ENCODE results near the gene PSMD12.

PSMD12 gene

DNA sequence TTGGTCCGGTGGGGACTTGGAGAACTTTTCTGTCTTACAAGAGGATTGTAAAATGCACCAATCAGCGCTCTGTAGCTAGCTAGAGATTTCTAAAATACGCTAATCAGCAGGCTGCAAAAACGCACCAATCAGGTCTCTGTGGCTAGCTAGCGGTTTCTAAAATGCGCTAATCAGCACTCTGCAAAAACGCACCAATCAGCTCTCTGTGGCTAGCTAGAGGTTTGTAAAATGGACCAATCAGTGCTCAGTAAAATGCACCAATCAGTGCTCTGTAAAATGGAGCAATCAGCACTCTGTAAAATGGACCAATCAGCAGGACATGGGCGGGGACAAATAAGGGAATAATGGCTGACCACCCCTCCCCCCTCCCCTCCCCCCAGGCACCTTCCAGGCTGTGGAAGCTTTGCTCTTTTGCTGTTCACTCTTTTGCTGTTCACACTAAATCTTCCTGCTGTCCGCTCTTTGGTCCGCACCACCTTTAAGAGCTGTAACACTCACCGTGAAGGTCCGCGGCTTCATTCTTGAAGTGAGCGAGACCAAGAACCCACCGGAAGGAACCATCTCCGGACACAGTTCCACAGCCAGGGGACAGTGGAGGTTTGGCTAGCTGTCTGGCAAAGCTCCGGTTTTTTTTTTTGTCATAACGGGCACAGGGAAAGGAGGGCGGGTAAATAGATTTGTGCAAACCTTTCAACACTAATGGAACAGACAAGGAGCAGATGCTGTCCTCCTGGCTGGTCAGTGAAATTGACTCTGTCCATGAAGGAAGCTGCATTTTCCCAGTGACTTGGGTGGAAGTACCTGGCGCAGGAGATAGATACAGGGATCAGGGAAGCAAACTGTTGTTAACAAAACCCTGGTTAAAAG is 19.0 kb upstream of the PSMD12 start:
- no peak for DNase-seq

DNA sequence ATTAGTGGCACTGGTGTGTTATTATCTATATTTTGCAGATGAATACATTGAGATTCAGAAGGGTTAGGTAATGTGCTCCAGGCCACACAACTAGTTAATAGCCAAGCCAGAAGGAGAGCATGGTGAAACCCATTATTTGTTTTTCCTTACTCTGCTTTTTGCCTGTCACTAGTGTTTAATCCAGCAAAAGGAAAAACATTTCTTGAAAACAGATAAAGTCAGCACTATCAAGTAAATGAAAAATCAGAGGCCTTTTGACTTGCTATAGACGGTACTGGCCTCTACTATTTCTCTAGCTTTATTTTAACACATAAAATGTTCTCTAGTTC is 15.5 kb upstream of the PSMD12 start:
- DNase-seq = no peak

DNA sequence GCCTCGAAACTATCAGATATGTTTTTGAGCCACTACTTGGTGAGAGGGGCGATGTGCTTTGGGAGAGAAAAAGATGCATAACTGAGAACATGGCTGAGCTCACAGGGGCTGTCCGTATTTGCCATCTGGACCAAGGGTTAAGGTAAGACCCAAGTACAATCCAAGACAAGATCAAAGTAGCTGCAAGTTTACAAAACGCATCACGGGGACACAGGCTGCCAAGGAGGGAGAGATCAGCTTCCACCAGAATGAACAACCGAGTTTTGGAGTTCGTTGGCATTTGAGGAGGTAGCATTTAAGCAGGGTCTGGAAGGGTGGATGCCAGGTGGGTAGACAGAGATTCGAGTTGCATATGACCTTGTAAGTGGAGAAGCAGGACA is 12.9 kb upstream of the PSMD12 start:
- no peak for DNase-seq

DNA sequence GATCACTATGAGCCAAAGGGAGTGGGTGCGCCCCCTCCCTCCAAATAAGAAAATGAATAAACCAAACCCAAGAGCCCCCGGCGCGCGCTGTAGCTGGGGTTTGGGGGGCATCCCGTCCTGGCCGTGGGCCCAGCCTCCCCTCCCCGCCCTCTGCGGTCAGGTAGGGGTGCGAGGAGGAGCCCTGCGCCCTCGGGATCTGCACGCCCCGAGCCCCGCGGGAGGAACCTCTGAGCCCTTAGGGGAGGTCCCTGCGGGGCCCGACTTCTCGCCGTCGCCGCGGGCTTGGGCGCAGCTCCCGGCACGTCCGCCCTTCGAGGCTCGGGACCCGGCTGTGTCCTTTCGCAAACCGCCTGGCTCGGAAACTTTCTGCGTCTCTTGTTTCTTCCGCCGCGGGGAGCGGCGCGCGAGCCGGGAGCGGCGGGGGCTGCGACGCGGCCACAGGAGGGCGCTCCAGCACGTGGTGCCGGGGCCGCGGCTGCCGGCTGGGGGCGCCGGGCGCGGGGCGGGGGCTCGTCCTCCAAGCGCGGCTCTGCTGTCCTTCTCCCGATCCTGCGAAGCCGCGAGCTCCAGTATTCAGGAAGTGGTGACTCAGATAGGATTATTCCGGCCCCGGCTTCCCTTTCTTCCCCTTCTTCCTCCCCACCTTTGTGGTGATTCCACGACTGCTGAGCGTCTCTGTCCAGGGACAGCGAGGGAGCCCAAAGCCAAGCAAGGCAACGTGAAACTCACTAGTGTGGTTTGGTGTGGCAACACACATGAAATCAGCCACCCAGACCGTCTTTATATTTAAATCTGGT is 12.3 kb upstream of the PSMD12 start:
- peak; percentile 81 for DNase-seq

DNA sequence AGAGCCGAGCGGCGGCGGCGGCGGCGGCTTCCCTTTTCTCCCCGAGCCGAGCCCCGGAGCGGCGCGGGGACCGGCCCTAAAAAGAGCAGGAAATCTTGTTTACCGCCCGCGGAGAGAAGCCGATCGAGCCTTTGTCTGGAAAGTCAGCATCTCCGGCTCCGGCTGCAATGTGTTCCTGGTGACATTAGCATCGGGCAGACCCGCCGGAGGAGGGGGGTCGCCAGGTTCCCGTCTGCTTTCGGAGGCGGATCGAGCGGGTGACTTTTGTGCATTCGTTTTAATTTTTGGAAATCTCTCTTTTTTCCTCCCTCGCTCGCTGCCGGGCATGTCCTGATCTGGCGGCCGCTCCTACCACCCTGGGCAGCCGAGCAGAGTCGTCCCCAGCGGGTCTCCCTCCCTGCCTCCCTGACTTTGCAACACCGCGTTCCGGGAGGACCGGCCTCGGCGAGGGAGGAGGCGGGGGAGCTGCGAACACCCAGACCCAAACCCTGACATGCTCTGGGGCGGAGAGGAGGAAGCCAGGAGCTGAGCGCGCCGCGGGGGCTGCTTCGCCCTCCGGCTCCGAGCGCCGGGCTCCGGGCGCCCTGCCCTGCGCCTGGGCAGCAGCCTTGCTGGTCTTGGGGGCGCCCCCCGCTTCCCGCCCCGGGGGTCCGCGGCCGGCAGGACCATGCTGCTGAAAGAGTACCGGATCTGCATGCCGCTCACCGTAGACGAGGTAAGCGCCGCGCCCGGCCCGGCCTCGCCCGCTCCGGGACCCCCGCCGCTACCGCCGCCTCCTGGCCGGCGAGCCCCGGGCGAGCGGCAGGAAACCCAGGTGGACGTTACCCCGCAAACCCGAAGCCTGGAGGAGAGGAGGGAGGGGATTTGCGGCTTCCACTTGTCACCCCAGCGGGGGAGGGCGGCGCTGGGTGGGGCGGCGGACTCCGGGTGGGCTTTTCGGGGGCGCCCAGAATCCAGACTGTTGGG is 11.4 kb upstream of the PSMD12 start:
- peak; percentile 61 for DNase-seq

DNA sequence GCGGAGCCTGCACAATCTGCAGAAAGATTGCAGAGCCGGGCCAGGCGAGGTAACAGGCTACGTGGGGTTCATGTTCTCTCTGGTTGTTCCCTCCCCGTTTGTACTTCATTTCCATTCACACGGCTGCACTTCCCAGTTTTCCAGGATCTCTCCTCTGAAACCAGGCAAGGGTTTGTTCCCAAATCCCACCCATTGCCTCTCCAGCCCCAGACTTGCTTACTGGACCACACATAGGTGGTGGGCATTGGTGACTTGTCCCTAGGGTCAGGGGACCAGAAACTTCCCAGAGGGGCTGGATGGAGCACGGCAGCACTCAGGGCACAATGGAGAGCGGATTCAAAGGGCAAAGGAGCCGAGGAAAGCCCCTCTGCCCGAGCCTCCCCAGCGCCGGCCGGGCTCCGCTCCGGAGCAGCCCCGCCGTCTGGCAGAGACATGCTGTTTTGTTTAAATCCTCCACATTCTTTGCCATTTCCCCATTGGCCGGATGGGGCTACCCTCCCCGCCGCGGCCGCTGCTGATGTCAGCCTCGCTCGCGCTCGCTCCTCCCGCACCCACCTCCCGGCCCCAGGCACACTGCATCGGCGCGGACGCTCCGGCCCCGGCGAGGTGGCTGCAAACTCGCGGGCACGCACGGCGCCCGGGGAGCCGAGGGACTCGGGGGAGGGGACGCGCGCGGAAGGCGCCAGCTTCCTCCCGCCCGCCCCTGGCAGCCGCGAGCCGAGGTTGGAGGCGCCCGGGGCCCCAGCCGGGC is 10.5 kb upstream of the PSMD12 start, which contains the start of gene PITPNC1:
PITPNC1 (plus strand) TSS at position 545 of the 751 bp plus-strand sequence.
- peak; percentile 92 for DNase-seq

DNA sequence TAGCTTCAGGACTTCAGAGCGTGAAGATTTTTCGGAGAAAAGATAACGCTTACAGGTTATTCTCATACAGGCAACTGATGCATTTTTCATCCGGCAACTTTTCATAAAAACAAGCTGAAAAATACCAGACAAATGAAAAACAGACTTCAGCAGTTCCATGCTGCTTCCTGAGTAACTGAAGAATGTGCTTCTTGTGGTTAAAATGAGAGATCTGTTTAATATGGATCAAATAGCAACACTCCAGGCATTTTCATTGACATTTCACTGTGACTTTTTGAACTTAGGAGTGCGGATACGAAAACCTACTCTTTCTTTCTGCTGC is 10.0 kb upstream of the PSMD12 start:
- no peak for DNase-seq

DNA sequence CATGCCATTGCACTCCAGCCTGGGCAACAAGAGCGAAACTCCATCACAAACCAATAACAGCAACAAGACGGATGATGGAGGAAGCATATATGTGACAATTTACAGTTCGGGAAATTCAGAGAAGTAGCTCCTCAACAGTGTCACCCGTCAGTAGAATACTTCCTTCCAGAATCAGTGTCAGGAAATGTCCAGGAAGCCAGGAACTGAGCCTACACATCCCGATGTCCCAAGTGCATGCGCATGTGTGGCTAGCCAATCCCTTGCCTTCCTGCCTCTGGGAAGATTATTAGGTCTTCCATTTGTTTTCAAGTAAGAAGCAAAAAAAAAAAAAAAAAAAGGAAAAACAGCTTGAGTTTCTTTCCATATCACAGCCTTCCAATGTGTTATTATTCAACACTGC is 9.3 kb upstream of the PSMD12 start:
- DNase-seq = no peak

DNA sequence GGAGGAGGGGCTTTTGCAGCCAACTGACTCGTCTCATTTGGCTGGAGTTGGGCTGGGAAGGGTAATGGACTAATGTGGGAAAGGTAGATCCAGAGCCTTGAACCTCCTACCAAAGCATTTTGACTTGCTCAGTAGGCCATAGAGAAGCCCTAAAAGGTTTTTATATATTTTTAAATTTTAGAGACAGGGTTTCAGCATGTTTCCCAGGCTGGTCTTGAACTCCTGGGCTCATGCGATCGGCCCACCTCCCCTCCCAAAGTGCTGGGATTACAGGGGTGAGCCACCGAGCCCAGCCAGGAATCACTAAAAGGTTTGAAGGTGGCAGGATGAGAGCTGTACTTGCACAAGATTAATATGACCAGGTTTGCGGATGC is 8.7 kb upstream of the PSMD12 start:
- DNase-seq = no peak

DNA sequence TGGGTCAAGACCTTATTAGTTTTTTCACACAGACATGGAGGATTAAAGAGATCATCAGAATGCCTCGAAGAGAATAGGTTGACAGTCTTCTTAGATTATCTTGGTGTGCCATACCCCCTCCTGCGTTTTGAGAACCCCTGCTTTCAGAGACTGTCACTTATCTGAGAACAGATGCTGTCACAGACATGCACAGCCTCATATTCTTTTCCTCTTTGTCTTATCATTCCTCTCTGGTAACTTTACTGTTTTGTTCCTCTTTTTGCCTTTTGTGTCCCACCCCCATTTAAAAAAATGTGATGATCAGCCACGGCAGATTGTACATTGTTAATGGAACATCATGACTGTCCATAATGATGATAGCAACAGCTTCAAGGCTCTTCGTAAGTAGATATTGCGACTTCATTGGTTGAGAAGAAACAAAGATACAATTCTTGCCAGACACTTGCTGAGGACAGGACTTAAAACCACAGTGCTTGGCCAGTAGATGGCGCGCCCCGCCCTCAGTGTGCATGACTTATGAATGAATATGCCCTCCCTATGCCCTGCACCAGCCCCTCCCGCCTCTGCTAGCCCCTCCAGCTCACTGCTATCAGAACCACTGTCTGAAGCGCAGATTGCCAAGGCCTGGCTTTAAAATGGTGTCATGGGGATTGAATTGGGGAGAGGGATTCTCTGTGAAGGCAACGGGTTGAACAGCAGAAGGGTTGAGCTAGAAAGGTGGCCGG is 8.1 kb upstream of the PSMD12 start:
- DNase-seq = peak; percentile 90

DNA sequence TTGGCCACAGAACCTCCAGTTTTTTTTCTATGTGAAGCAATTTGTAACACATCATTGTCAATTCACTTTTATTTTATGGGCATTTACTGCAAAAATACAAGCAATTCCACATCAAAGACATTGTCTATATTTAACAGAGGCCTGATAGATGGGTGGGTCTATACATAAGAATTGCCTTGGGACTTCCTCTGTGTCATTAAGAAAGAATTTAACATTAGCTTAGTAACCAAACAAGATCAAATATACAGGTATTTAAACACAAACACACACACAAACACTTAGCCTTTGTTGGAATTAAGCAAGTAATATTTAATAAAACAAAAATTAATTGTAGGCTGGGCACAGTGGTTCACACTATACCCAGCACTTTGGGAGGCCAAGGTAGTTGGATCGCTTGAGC is 6.4 kb upstream of the PSMD12 start:
- no peak for DNase-seq

DNA sequence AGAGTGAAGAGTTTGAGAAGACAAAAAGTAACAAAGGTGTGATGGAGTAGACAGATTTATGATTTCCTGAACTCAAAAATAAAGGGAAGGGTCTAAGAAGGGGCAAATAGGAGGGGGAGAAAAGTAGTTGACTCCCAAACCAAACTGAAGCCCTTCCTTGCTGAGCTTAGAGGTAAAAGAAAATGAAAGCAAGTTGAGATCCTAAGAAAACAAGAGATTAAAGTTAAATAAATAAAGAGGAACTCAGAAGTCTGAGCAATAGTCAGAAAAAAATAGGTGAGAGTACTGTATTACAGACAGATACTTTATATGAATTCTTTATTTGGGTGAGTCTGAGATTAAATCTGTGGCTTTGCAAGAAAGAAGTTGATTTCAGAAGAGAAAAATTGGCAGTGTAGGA is 3.3 kb upstream of the PSMD12 start:
- DNase-seq = no peak

DNA sequence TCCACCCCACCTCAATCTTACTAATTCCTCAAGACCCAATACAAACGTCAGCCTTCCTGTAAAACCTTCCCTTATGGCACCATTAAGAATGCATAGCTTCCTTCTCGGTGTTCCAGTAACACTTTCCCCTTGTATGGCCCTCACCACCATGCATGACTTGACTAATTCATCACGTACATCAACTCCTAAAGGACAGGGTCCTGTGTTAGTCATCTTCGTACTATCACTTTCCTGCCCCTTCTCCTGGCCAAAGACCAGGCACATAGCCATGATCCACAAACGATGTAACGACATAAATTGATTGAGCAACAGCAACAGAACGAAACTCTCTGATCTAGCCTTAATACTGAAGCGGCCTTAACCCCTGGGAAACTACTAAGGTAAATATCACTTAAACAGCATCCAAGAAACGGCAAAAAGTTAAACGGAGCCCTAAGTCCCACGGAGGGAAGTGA is 612 bp downstream of the PSMD12 start:
- DNase-seq = peak; percentile 72

DNA sequence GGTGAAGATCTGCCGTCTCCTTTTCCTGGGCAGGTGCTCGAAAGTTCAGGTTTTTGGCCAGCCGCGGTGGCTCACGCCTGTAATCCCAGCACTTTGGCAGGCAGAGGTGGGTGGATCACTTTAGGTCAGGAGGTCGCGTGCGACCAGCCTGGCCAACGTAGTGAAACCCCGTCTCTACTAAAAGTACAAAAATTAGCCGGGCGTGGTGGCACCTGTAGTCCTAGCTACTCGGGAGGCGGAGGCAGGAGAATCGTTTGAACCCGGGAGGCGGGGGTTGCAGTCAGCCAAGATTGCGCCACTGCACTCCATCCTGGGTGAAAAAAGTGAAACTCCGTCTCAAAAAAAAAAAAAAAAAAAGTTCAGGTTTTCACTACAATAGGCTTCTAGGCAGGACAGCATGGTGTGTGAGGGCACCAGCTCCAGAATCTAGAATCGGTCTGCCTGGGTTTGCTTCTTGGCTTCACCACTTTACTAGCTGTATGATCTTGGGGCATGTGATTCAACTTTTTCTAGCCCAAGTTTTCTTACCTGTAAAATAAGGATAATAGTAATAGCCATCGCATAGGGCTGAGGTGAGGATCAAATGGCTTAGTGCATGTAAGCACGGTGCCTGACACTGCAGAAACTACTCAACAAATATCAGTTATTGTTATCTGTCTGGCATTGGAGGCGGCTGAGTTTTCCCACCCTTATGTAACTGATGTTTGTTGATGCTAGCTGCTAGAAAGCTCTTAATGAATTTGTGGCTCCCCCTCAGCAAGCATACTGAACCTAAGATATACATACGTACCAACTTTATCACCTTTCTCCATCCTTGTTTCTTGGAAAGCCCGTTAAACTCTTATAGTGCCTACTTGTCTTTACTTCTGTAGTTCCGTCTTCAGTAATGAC is 1.3 kb downstream of the PSMD12 start:
- DNase-seq = no peak

DNA sequence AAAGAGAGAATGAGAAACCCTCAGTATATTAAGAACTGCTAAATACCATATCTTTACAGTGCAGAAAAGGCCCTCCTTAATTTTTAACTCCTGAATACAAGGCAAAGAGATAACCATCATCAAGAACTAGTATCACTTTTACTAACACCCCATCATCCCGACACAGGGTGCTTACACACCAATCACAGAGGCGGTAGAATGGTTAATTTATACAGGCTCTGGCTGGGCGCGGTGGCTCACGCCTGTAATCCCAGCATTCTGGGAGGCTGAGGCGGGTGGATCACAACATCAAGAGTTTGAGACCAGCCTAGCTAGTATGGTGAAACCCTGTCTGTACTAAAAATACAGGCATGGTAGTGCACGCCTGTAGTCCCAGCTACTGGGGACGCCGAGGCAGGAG is 4.2 kb downstream of the PSMD12 start:
- peak; percentile 63 for DNase-seq

DNA sequence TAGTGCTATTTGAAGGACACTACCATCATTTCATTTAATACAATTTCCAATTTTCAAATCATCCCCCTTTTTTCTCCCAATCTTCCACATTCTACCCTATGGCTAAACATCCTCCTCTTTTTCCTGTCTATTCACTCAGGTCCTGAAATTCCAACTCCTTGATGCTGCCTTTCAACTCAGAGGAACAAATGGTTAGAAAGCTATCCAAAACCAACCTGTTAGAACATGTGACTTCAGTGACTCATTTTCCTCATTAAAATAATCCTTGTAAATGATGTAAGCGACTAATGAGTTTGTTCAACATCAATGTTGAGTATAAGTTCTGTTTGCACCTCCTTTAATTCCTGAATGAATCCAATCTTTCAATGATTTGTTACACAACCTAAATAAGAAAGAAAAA is 5.5 kb downstream of the PSMD12 start:
- DNase-seq = no peak

DNA sequence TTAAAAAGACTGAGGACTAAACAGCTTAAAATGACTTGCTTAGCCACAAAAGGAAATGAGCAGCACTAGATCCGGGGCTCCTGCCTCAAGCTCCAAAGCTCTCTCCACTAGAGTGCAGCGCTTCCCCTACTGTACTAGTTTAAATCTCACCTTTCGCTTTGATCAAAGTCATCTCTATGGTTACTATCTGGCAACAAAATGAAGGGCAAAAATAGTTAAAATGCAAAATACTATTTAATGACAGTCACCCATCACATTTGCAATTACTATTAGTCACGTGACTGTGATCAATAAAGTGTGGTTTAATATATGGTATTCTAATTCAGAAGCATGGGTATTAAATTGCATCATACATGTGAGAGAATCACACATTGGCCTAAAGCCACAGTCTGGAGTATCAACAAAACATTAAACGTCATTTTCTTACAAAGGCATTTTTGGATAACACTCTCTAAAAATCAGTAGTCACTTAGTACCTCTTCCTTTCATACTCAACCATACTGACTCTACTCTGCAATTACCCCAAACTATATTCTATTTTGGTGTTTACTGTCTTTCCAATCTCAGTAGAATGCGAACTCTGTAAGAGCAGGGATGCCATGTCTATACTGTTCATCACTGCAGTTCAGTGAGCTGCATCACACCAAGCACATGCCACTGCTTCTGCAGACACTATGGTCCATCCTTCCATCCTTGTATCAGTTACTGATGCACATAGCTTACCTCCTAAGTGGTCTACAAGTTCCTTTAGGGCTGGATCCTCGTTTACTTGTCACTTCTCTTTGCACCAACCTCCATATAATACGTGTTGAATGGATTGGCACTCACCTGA is 6.2 kb downstream of the PSMD12 start:
- DNase-seq = peak; percentile 80

DNA sequence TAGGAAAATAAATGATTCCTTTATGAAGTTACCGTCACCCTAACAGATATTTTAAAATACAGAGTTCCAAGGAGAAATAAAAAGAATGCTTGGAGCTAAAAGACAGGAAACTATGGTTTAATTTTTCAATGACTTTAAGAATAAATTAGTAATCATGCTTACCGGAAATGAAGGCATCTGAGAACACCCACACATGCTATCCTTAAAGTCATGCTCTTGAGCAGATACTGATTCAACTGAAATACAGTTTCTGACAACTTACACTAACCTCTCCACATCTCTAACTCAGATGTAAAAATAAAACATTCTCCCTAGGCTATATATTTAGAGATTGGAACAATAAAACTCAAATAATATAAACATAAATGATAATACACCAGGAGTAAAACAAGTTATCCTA is 7.8 kb downstream of the PSMD12 start:
- DNase-seq = peak; percentile 32

DNA sequence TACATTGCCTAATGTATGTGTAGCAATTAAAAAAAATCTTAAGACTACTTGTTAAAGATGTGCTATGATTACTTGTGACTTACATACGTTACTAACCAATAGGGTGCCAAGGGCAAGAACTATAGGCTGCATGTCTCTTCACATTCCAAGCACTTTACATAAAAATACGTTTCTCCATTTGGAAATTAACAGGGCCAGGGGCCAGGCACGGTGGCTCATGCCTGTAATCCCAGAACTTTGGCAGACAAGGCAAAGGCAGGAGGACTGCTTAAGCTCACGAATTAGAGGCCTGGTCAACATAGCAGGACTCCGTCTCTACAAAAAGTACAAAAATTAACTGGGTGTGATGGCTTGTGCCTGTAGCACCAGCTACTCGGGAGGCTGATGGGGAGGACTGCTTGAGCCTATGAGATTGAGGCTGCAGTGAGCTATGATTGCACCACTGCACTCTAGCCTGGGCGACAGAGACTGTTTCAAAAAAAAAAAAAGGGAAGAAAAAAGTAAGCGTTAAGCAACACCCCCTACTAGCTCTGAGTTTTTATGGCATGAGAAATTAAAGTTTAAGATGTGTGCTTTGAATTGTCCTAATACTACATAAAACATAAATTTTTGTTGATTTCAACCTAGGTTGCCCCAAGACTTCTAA is 12.3 kb downstream of the PSMD12 start:
- DNase-seq = no peak
